Measurements from ENCODE around the gene PDE6A.
"Not testable (repeated sequence)": the region's sequence is repeated elsewhere in the genome, so short reads cannot be mapped to it uniquely, and the experiment has no call there.

Gene PDE6A

DNA sequence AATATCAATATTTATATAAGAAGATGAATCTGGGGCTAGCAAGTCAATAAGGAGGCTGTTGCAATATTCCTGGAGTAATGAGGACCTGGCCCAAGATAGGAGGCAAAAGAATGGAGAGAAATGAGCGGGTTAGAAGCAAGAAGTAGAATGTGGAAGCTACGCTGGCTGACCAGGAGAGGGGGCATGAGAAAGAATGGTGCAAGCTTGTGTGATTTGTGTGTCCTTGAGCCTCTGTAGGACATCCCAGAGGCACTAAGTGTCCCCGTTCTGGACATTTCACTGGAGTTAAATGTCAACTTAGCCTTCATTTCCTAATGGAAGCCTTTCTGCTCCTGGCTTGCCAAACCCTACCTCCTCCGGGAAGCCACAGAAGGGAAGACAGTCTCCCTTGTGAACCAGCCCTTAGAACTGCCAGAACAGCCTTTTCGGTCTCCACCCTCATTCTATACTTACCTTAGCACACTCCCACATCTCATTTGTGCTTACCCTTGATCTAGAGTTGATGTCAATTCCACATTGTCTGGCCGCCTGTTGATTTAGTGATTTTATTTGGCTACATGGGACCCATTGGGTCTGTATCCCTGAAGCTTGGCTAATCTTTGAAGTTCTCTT, 6.7 kb upstream of the PDE6A start:
- no peak for DNase-seq

DNA sequence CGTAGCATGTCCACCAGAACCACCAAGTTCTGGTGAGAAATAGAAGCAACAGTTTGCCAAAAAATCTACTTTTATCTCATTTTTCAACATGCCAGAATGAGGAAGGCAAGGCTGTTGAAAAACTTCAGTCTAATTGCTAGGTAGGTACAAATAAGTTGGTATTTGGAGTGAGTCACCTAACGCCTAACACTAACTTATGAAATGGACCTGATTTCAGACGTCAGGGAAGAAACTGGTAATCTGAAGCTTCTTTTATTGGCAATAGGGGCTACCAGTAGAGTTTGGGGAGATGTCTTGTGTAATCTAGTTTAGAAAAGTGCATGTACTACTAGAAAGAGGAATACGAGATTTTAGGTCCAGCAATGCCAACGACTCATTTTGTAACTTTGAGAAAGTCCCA, 4.4 kb upstream of the PDE6A start:
- no peak for DNase-seq

DNA sequence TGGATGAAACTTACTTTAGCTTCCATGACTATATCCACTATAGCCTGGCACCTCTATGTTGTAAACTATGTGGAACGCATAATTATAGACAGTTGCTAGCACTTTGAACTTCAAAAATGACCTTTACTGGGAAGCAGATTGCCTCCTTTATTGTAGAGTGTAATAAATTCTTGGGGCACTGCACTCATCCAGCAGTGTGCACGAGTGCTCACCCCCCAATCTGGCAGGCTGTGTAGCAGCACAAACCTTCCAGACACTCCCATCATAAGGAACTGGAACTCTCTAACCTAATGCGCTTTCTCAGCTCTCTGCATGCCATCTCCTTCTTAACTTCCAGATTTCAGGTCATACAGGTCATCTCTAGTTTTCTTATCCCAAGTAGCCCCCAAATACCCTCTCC, 1.5 kb upstream of the PDE6A start:
- DNase-seq: no peak

DNA sequence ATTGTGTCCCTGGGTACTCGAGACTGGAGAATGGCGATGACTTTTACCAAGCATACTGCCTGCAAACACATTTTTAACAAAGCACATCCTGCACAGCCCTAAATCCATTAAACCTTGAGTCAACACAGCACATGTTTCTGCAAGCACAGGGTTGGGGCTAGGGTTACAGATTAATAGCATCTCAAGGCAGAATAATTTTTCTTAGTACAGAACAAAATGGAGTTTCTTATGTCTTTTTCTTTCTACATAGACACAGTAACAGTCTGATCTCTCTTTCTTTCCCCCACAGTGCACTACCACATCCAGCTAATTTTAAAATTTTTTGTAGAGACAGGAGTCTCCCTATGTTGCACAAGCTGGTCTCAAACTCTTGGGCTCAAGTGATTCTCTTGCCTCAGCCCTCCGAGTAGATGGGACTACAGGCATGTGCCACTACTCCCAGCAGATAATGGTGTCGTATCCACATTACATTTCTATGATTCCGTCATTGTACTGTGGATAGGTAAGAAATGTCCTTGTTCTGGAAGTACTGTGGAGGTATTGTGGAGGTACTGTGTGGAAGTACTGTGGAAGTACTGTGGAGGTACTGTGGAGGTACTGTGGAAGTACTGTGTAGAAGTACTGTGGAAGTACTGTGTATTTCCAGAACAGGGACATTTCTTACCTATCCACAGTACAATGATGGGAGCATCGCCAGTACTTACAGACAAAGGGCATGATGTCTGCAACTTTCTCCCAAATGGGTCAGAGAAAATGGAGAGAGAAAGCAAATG, 1.2 kb downstream of the PDE6A start:
- DNase-seq: not testable (repeated sequence)

DNA sequence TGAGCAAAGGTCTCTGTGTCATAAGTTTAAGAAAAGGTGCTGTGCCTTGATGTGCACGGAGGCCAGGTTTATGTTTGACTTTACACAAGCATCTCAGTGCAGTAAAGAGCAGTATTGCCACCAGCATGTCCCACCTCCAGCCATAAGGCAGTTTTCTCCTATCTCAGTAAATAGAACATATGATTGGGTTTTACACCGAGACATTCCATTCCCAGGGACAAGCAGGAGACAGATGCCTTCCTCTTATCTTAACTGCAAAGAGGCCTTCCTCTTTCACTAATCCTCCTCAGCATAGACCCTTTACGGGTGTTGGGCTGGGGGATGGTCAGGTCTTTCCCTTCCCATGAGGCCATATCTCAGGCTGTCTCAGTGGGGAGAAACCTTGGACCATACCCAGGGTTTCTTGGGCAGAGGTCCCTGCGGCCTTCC, 1.8 kb downstream of the PDE6A start:
- DNase-seq: not testable (repeated sequence)

DNA sequence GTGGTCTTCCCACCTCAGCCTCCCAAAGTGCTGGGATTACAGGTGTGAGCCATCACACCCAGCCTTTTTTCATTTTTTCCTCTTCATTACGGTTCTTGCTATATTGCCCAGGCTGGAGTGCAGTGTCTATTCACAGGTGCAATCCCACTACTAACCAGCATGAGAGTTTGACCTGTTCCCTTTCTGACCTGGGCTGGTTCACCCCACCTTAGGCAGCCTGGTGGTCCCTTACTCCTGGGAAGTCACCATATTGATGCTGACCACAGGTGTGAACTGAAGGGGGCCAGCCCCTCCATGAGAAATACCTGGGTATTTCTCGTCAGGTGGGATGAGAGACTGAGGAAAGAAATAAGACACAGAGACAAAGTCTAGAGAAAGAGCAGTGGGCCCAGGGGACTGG, 2.4 kb downstream of the PDE6A start:
- no peak for DNase-seq

DNA sequence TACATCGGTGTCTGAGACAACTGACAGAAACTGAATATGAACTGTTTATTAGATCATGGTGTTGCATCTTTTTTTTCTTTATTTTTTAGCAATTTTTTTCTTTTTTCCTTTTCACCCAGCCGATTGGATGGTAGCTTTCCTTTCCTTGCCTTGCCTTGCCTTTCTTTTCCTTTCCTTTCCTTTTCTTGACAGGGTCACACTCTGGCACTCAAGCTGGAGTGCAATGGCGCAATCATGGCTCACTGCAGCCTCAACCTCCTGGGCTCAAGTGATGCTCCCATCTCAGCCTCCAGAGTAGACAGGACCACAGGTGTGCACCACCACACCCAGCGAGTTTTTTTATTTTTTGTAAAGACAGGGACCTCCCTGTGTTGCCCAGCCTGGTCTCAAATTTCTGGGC, 2.8 kb downstream of the PDE6A start:
- no peak for DNase-seq

DNA sequence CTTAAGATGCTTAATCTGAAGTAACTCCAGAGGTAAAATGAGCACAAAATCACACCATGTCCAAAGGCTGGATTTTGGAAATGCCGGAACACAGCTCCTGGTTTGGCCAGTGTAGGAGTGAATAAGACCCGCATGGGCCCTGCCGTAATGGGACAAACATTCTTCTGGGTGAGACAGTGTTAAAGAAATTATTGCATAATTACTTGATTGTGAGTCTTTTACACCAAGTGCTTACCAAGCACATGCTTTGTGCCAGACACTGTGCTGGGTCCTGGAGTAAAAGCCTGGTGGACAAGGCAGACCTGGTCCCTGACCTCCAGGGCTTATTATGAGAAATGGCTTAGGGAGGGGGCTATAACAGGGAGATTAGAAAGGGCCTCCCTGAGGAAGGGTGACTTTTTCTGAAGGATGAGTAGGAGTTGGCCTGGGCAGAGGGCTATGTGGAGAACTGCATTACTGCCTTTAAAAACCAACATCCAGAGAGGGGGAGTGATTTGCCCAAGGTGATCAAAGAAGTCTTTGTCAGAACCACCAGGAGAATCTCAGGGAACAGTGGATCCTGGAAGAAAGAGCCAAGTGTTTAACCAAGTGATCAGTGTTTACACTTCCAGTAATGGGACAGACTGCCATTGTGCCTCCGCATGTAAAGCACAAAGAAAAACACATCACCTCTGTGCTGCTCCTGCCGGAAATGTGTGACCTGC, 3.5 kb downstream of the PDE6A start:
- no peak for DNase-seq

DNA sequence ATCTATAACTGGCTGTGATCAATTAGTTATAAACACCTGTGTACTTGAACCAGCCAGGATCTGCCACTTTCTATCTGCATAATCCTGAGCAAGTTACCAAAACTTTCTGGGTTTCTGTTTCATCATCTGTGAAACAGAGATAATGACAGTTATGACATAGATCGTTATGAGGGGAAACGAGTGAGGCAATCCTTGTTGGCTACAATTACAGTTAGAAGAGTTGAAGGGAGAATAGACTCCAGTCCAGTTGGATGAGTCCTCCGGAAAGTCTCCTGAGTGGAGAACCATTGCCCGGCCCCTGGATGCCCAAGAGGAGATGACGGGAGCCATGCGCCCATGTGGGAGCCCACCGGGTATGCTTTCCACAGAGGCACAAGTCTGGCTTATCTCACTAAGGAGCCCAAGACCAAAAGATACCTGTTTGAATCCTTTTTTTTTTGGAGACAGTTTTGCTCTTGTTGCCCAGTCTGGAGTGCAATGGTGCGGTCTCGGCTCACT, 4.5 kb downstream of the PDE6A start:
- no peak for DNase-seq

DNA sequence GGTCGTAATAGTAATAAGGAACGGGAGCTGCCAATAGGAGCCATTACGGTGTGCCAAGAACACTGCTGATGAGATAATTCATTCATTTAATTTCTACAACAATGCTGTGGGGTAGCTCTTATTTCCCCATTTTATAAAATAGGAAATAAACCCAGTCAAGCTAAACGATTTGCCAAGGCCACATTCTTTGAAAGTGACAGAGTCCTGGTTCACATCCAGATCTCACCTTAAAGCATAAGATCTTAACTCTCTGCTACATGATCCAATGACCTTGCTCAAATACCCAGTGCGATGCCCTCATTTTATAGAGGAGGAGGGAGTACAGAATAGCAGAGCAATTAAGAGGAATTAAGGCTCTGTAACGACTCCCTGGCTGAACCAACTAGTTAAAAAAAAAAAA, 5.0 kb downstream of the PDE6A start:
- DNase-seq: no peak

DNA sequence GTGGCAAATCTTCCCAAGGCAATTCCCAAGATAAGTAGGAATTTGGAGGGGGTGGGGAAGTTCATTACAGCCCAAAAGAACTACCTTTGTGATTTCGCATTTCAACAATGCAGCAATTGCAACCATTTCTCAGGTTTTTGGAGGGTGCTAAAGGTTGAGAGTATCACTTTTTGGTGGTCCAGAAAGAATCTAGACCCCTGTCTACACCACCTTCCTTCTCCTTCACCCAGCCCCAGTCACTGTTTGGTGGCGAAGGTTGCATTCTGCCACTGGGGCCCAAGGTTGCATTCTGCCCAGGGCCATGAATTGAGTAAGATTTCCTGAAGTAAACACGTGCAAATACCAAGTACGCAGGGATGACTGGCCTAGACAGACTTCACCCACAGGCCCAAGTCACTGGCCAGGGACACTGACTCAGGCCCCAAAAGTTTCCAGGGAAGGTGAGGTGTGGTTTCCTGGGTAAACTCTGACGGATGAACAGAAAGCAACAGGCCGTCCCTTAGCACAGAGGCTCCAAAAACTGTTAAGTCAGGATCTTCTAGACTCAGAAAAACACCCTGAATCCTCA, 5.7 kb downstream of the PDE6A start:
- DNase-seq: no peak

DNA sequence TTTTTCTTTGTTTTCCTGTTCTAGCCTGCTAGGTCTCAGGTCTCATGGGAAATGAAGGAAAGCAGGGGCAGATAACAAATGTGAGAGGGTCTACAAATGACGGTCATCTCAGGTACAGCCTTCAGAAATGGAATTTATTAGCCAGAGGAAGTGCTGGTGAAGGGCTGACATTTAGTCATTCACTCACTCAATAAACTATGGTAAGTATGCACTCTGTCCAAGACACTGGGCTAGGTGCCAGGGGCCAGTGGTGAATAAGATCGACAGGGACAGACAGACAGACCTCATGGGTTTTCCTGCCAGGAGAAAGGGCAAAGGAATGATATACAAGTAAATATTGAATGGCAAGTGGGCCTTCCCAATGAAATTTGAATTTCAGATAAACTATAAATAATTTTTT, 6.3 kb downstream of the PDE6A start:
- no peak for DNase-seq

DNA sequence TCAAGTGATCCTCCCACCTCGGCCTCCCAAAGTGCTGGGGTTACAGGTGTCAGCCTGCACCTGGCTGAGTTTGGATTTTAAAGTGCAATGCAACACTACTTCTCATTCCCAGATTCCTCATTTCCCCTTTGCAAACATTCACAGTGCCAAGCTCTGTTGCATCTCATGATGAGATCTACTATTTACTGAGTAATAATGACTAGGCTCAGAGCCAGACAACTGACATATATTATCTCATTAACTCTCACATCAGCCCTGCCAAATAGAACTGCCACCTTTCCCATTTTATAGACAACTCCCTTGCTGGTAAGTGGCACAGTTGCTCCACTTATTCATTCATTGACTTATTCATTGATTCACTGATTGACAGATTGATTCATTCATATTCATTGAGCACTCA, 7.0 kb downstream of the PDE6A start:
- peak; percentile 63 for DNase-seq

DNA sequence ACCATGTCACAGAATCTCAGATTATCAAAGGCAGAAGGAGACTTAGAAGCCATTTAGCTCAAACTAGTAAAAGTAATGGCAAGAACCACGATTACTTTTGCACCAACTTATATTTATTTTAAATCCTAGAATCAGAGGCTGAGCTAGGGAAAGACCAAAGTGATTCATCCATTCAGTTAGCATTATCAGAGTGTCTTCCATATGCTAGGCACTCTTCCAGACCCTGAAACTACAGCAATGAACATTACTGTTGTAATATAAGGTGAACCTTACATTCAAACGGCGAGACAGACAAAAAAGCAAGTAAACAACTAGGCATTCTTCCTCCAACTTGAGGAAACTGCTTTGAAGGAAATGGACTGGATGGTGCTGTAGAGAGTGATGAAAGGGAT, 7.9 kb downstream of the PDE6A start:
- DNase-seq: no peak

DNA sequence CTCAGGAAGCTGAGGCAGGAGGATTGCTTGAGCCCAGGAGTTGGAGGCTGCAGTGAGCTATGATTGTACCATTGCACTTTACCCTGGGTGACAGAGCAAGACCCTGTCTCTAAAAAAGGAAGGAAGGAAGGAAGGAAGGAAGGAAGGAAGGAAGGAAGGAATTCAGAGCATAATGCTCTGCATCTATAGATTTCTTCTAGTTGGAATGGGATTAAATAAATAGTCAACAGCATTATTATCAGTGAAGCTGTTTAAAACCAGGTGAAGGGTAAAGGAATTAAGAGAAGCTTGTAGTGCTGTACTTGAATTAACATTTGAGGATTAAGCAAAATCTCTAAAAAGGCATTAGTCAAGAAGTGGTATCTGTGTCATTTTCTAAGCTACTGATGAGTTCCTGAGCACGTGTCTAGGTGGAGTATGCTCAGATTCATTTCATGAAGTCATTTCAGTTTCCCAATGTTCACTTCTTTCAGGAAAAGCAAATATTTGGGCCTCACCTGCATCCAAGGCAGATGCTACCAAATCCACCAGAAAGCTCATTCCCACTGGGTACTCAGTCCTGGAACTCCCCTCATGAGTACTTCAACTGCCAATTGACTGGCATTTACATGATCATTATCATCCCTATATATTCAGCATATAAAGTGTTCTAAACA, 8.4 kb downstream of the PDE6A start:
- DNase-seq: no peak

DNA sequence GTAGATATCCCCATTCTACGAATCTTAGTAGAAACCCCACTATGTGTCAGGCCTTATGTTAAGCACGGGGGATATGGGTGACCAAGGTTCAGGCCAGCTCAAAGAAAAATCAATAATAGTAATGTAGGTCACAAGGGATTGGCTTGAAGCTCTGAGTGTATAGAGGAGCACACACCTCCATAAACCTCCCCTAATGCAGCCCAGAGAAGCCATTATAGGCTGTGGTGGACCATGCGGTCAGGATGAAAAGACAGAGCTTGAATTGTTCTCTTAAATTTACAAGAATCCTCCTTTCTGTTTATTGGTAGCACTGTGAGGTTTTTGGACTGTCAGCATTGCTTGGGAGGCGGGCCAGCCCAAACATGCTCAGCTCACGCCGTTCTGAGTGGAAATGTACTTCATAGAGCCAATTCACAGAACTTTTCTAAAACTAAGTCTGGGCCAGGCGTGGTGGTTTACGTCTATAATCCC, 9.1 kb downstream of the PDE6A start:
- DNase-seq: no peak

DNA sequence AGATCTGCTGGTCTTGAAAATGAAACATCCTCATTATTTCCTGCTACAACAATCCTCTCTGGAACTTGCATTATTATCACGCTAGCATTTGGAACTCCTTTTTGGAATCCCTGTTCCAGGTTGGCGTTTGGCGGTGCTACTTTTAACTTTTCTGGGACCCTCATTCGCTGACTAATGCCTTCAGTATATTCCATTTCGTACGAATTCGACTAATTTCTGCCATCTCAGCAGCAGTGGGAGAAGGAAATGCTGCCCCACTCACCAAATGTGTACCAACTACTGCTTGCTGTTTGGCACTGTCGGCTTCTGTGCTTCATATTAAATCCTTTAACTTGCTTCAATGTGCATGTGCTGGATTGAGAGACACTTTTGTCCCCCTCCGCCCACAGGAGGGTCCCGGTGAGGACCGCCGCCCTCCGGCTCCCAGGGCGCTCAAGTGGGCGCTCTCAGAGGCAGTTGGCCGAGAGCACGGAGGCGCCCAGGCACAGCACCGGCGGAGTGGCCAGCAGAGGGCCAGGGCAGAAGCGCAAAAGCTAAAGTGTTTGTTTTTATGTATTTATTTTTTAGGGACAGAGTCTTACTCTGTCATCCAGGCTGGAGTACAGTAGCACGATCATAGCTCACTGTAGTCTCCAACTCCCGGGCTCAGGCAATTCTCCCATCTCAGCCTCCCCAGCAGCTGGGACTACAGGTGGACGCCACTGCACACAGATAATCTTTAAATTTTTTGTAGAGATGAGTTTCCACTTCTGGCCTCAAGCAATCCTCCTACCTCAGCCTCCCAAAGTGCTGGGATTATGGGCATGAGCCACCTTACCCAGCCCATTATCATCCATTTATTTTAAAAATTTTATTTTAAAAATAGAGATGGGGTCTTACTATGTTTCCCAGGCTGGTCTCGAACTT, 11.9 kb downstream of the PDE6A start:
- peak; percentile 28 for DNase-seq

DNA sequence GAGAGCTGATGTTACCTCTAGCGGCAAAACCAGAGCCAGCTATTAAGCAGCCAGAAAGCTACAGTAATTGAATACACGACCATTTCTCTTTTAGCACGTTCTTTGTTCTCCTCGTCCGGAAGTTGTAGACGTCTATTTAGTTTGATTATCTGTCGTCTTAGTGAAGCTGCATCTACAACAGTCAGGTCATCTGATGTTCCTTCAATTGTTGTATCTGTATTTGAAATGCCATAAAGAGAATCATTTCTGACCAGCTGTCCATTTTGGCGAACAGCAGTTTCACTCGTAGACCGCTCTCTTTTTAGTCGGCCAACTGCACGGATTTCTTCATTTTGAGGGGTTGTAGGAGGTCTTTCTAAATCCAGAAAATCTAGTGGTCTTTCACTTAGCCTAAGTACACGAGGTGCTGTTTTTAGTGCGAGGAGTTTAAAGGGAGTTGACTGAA, 12.6 kb downstream of the PDE6A start:
- peak; percentile 44 for DNase-seq

DNA sequence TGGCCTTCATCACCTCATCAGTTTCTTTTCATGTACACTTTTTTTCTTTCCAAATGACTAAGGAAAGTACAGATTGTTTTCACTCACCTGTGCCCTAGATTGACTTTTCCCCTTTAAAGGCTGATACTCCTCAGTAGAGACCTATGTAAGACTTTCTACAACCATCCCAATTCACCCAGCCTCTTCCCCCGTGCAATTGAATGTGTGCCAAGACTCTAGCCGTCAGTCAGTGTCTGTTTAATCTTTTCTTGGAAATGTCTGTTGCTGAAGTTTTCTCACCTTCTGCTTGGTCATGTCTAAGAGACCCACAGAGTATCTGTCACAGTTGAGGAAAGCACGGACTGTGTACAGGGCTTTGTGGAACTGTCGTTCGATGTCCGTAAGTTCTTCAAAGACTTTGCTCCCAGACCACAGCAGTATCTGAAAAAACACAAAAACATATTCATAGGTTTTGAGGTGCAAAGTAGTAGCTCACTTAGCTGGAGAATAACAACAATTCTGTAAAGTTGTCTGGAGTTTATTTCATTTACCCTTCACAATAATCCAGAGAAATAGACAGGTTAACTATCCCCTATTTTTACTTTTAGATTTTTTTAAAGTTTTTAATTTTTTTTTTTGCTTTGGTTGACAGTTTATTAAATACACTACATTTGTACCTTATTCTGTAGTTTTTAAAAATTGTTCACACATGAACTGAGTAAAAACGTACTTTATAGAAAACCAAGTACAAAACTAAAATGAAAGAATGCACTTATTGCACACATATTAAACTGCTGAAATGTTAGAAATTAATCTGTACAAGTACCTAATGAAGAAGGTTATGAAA, 13.6 kb downstream of the PDE6A start:
- DNase-seq: no peak

DNA sequence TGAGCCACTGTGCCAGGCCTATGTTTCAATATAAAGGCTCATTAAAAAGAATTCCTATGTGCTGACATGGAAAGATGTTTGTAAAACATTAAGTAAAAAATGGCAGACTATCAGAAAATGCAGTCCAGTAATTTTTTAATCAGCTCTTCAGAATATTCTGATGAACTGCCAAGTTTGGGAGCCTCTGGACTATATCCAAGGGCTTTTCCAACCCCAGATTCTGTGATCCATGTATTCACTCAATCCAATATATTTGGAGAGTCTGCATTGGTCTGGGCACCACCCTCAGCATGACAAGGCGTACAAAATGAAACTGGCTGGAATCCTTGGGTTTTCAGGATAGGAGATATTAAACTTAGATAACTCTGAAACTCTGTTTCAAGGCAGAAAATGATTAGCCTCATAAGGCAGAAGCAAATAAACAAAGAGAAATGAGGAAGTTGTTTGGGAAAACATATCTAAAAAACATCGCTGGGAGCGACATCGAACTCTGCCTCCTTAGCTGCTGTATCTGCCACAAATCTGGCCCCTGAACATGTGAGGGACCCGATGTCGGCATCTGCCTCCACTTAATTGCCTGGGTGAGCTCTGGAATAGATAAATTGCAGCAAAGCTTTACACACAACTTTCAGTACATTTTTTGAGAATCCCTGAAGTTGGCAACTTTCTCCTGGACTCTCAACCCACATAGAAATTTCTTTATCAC, 14.4 kb downstream of the PDE6A start:
- DNase-seq: no peak

All from DMS79 treated with DMSO at 0.1 percent for 48 hours (cell line).